Limb (tissue), 2 donors: ENCODE measurements around the gene C17orf78.
"Not testable (repeated sequence)": the region's sequence is repeated elsewhere in the genome, so short reads cannot be mapped to it uniquely, and the experiment has no call there.

Source experiments
- DNase-seq, 2 donors: peaks; one replicate each; pipeline ENCODE4 v3.0.0-alpha.2; 2016; ENCODE audit errors: extremely low spot score in 2 of 2

Gene C17orf78

DNA sequence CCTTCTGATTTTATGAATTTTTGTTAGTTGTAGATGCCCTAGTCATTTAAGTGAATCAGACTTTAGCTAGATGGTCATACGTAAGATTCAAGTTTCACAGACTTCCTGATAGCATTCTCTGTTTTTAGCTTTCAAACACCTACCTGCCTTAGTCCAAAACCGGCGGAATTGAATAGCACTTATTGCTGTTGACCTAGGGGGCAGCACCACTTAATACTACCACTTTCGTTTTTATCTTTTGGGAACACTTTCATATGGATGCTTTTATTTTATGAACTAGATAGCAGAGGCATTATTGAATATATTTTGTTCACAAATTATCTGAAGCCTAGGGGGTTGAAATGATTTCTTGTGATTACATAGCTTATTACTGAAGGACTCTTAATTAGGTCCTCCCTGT, 62.4 kb downstream of the C17orf78 start:
- no peak for DNase-seq

DNA sequence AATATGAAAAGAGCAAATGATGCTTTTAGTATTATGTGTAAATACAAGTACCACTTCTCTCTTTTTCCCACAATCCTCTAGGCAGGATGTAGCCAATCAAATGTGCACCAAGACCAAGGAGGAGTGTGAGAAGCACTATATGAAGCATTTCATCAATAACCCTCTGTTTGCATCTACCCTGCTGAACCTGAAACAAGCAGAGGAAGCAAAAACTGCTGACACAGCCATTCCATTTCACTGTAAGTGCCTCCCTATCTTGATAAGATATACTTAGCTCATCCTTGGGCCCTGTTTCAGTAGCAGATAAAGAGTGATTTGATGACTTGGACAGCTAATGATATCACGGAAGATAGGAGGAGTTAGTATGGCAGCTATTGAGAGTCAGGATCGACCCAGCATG, 64.6 kb downstream of the C17orf78 start:
- no peak for DNase-seq

DNA sequence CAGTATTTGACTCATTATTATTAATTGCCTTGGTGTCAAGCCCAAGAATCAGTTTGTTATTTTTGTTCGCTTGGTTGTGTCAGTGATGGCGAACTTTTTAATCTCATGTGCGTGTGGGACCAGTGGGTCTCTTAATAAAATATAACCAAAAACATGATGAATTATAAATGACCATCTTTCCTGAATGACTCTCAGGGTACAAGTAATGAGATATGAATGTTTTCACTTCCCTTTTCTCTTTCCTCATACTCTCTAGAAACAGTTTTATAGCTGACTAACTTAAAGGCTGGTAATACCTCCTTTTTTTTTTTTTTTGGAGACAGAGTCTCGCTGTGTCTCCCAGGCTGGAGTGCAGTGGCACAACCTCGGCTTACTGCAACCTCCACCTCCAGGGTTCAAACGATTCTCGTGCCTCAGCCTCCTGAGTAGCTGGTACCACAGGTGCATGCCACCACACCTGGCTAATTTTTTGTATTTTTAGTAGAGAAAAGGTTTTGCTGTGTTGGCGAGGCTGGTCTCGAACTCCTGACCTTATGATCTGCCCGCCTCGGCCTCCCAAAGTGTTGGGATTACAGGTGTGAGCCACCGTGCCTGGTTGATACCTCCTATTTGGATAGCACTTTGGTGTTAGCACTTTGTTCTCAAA, 65.7 kb downstream of the C17orf78 start:
- DNase-seq = not testable (repeated sequence)
